ENCODE data around the gene MFSD6. TPM values are rescaled to one million over a fixed set of nuclear protein-coding genes. Genes with fewer than 3 reads are reported as not detected.
A peak's percentile ranks its signal among the peaks of the same experiment; 100 is the strongest.

MFSD6 gene
- total RNA-seq, 1 donor from 2014 or later = 21.5 TPM

DNA sequence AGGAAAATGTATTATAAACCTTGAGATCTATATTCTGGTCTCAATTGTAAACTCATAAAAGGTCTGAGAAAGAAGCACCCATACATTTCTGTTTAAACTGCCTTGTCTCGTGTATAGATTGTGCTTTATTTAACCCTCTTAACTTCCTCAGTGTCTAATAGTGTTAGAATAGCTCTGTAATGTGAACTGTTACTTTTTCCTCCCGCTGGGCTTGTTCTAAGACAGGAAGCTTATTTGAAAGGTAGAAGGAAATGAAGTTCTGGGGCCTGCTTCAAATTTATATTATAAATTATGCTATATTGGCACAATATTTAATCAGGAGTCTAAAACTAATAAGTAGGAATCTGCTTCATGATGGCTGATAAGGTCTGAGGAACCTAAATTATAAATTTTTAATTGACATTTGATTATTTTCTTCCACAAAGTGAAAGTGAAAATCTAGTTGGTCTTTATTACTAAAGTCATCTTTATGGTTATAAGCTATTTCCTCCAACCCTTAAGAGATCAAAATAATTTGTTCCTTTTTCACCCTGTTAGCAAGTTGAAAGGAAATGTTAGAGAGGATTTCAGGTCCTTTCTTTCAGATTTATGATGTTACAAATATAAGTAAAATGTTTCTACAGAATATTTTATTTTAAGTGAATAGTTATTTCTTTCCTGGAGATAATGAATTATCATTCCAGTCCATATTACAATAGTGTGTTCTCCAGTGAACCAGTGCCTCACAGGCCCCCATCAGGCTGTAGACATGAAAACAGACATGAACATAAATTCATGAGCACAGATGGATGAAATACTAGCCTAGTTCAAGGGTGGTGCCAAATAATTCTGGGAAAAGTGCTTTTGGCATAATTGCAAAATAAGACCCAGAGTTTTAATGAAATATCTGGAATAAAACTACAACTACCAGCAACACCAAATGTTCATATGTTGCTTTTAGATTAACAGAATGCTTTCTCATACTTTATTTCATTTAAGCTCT, 7.9 kb downstream of the MFSD6 start:
- H3K9me3 Mint-ChIP-seq = no peaks in the 10 kb centered on the region
- peak overlapping the region; percentile 78 for H3K27ac Mint-ChIP-seq
- H3K4me3 Mint-ChIP-seq = peak overlapping the region; percentile 29
- POLR2A ChIA-PET = interaction anchor here (1.0 to 1.1 kb wide), 2 partner anchors 95 to 118 kb away, joined by 3 to 6 read pairs; partner anchors contain the start of gene NEMP2
- DNase-seq (no peak), ATAC-seq (ENCODE audit: low read depth) (peak; percentile 25)
- TF ChIP-seq, protein P1, sequence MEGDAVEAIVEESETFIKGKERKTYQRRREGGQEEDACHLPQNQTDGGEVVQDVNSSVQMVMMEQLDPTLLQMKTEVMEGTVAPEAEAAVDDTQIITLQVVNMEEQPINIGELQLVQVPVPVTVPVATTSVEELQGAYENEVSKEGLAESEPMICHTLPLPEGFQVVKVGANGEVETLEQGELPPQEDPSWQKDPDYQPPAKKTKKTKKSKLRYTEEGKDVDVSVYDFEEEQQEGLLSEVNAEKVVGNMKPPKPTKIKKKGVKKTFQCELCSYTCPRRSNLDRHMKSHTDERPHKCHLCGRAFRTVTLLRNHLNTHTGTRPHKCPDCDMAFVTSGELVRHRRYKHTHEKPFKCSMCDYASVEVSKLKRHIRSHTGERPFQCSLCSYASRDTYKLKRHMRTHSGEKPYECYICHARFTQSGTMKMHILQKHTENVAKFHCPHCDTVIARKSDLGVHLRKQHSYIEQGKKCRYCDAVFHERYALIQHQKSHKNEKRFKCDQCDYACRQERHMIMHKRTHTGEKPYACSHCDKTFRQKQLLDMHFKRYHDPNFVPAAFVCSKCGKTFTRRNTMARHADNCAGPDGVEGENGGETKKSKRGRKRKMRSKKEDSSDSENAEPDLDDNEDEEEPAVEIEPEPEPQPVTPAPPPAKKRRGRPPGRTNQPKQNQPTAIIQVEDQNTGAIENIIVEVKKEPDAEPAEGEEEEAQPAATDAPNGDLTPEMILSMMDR (IDR thresholded peaks at IDR 0.05) = no peak
- peaks cover 38% of the 10 kb centered on the region for H3K4me1 Mint-ChIP-seq
- CTCF ChIA-PET = no interaction called here
- intact Hi-C loops (cut with micrococcal nuclease) = no loop called here
- no peaks in the 10 kb centered on the region for H3K27me3 Mint-ChIP-seq
- peaks cover 16% of the 10 kb centered on the region for H3K36me3 Mint-ChIP-seq (ENCODE audit: low read depth)

DNA sequence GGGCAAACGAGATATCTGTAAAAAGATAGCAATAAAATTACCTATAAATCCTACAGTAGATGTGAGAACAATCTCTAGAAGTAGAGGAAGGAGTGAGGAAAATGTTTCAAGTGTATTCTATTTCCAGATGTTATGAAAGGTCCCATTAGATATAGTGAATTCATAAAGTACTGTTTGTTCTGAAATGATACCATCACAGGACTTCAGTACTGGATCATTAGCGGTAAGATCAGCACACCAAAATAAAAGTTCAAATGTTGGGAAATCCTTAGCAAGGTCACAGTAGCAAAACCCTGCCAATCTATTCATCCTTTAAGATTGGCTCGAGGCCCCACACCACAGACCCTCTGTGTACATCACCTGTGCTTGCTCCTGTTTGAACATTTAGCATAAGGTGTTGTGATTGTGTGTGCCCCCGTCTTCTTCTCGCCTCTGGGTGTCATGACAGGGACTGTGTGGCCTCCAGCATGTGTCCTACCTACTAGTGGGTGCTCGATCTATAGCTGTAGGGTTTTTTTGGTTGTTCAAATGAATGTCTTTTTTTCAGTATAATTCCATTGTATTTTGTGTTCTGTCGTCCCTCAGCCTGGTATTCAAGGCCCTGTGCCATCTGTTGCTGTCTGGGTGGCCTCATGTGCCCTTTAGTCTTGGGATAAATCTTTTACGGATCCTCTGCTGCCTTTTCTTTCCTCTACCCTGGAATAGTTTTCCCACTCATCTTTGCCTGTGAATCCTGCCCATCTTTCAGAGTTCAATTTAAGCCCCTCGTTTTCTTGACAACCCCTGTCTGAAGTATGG, 9.1 kb downstream of the MFSD6 start:
- H3K4me1 Mint-ChIP-seq = peaks cover 40% of the 10 kb centered on the region

DNA sequence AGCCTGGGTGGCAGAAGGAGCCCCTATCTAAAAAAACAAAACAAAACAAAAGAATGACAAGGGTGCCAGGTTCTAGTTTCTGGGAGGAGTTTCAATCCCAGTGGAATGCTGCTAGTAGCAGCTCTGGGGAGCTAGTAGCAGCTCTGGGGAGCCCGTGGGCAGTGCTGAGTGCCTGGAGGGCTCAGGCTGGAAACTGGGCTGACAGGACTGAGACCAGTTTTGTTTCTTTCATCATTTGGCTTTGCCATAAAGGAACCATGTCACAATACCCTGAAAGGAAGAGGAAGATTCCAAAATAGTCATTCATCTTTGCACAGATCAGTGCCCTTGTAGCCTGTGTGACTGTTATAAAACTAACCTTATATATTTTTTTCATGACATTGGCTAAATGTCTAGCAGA, 10.6 kb downstream of the MFSD6 start:
- DNase-seq (no peak), ATAC-seq (ENCODE audit: low read depth) (no peak)
- Mint-ChIP-seq H3K9me3 (no peaks in the 10 kb centered on the region), H3K27ac (no peak overlapping the region), H3K4me3 (no peak overlapping the region), H3K4me1 (peaks cover 33% of the 10 kb centered on the region), H3K27me3 (no peaks in the 10 kb centered on the region), H3K36me3 (ENCODE audit: low read depth) (peaks cover 21% of the 10 kb centered on the region)
- CTCF ChIA-PET = no interaction called here
- TF ChIP-seq, protein P1 (IDR thresholded peaks at IDR 0.05) = no peak
- intact Hi-C loops (cut with micrococcal nuclease) = no loop called here
- POLR2A ChIA-PET = no interaction called here

More for the DNA sequence above, 9.1 kb downstream of the MFSD6 start:
- POLR2A ChIA-PET = no interaction called here
- TF ChIP-seq, protein P1 (IDR thresholded peaks at IDR 0.05) = no peak
- CTCF ChIA-PET = no interaction called here
- intact Hi-C loops (cut with micrococcal nuclease) = no loop called here
- H3K27ac Mint-ChIP-seq = no peak overlapping the region
- H3K27me3 Mint-ChIP-seq = no peaks in the 10 kb centered on the region
- H3K9me3 Mint-ChIP-seq = no peaks in the 10 kb centered on the region
- H3K4me3 Mint-ChIP-seq = no peak overlapping the region
- DNase-seq = no peak
- ATAC-seq (ENCODE audit: low read depth) = no peak
- H3K36me3 Mint-ChIP-seq (ENCODE audit: low read depth) = peaks cover 16% of the 10 kb centered on the region

DNA sequence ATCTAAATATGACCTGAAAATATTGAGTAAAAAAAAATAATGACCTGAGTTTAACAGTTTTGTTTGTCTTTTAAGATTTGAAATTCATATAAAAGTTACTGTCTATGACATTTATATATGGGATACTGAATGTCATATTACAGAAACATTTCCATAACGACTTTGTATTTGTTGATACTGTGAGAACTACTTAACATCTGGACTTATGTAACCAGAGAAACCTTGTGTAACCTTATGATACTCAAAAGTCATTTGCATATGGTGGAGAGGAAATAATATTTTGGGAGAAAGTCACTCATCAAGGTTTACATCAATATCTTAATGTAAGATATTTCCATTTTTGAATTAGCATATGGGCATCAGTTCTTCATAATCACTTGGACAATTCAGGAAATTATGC, 12.6 kb downstream of the MFSD6 start:
- ChIA-PET POLR2A (no interaction called here), CTCF (no interaction called here)
- TF ChIP-seq, protein P1 (IDR thresholded peaks at IDR 0.05) = no peak
- Mint-ChIP-seq H3K4me1 (peaks cover 27% of the 10 kb centered on the region), H3K36me3 (ENCODE audit: low read depth) (peaks cover 26% of the 10 kb centered on the region), H3K9me3 (no peaks in the 10 kb centered on the region), H3K27me3 (no peaks in the 10 kb centered on the region), H3K27ac (no peak overlapping the region), H3K4me3 (no peak overlapping the region)
- intact Hi-C loops (cut with micrococcal nuclease) = no loop called here
- ATAC-seq (ENCODE audit: low read depth) (no peak), DNase-seq (no peak)
